HL-60/S4 (cell line): ENCODE measurements around the gene PNPLA8.

Source experiments
- in situ Hi-C: fragments of 300-500 bp; cut with MboI; formaldehyde crosslinking; loops from 2 replicates; pipeline ENCODE4 v1.14.3; 2022; ENCODE audit warnings: low sequenced_read_pairs

The PNPLA8 gene

DNA sequence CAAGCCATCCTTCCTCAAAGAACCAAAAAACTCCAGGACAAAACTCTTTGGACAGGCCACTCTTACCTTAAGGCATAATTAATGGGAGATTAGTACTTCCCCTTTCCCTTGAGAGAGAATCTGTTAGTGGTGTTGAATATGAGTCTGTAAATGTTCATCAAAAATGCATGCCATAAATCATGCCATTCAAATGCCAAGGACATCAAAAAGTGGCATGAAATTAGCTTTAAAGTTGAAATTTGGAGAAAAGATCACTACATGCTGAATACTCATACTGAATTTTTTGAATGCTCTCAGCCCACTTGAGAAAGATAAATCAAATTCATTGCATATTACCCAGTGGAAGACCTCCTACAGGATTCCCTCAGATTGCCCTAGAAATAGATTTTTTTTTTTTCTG is 76.4 kb downstream of the PNPLA8 start:
- in situ Hi-C loops = no loop called here

DNA sequence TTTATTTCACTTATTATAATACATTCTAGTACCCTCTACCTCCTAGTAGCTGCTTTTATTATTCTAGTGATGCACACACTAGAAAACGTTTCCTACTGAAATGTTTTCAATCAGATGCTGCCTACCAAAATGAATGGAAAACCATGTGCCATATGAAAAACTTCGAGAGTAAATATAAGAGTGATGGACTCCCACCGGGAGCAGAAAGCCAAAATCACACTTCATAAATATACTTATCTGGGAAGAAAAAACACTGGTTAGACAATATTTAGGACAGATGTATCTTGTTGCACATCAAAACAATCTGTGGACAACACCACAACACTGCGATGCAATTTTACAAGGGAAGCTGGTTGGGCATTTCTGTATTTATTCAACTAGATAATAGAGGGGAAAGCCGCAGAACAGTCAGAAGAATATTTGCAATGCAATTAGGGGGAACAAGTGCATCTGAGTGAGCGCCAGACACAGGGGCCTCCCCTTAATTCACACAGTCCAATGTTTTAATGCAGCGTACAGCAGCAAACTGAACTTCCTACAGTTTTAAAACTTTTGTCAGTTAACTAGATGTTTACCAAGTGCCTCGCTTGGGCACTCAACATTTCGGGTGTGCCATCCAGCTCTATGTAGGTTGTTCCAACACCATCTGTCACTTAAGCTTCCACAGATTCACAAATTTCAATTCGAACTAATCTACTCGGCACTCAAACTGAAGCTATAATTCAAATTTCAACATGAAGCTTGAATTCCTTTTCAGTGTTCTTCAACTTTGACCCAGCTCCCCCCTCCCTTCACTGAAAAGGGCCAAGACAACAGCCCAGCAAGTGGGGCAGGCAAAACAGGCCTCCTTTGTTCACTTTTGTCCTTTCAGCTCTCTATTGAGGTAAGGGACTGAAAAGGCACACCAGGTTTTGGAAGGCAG is 77.1 kb downstream of the PNPLA8 start:
- in situ Hi-C loops = no loop called here

DNA sequence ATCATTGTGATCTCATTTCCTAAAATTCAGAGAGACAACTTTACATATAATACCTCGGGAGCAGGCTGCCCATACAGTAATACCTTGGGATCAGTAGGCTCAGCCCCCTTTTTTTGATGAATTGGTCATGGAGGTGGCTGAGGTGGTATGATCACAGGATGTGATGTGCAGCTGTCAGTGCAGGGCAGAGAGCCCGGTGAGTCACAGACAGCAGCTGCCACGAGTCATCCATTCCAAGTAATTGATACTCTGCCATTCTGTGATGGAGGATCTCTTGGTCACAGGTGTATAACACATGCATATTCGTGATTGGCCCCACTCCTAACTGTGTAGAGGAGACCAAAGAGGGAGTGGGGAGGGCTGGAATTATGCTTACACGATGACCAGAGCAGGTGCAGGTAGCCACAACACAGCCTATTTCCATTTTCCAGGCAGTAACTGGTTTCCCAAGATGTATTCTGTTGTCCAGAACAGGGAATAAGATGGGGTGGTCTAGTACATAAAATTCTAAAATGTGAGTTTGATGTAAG is 83.8 kb downstream of the PNPLA8 start:
- in situ Hi-C loops = no loop called here

DNA sequence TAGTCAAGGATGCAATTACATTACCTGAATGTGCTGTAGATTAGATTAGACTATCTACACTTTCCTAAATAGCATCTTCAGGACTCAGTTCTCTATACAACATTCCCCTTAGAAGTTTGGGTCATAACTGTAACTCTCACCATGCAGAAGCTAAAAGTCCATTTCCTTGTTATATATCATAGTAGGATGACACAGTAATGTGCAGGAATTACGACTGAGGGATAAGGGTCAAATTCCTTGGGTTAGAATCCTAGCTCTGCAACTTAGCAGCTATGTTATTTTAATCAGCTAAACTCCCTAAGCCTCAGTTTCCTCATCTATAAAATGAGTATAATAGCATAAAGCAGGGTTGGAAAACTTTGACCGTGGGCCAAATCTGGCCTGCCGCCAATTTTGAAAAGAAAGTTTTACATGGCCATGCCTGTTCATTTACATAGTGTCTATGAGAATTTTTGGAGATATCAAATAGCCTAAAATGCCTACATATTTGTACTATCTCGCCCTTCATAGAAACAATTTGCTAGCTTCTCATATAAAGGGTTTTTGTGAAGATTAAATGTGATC is 84.5 kb downstream of the PNPLA8 start:
- in situ Hi-C loops = no loop called here

DNA sequence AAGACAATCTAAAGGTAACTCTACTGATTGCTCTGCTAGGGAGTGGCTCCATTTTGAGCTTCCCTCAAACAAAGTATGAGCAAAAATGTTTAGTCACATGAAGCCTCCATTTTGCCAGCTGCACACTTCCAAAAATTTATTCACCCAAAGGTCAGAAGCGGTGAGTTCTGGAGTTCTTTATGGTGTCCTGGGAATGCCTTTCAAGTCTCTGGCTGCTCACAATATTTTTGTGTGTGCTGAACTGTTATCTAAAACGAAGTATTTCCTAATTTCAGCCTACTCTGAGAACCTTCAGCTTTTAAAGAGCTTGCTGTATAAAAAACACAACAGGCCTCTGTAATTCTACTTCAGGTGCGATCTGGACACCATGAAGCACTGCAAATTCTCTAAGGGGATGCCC is 85.3 kb downstream of the PNPLA8 start:
- in situ Hi-C loops = no loop called here

DNA sequence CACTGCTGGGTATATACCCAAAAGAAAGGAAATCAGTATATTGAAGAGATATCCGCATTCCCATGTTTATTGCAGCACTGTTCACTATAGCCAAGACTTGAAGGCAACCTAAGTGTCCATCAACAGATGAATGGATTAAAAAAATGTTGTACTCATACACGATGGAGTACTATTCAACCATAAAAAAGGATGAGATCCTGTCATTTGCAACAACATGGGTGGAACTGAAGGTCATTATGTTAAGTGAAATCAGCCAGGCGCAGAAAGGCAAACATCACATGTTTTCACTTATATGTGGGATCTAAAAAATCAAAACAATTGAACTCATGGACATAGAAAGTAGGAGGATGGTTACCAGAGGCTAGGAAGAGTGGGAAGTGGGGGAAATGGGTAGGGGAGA is 89.0 kb downstream of the PNPLA8 start:
- in situ Hi-C loops = no loop called here

DNA sequence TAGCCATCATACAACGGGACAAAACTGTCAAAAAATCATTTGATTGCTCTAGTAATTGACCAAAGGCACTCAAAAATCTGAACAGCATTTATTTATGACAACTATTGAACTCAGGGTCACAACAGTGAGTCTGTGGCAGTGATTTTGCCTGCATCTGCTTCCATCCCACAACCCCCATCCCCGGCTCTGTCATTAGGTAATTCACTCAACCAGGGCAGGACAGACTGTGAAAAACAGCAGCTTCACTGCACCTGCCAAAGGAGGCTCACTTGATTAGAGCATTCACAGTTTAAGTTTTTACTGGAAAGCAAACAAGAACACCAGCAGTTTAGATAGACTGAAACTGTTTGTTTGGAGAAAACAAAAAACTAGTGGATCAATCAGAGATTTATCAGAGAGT is 91.9 kb downstream of the PNPLA8 start:
- in situ Hi-C loops = no loop called here

DNA sequence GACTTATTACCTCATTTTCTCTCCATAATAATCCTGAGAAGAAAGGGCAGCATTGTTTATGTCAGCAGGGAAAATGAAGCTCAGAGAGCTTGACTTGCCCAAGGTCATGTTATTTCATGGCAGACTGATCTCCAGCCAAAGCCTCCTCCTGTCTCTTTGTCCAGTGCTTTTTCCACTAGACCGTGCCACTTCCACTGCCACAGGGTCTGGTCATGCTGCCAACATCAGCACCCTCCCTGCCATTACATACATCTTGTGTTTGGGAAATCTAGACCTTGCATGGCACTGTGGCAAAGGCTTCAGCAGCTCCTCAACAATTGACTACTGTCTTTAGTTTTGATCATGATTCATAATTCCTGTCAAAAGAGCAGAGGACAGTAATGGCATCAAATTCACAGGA is 94.8 kb downstream of the PNPLA8 start:
- in situ Hi-C loops = no loop called here

DNA sequence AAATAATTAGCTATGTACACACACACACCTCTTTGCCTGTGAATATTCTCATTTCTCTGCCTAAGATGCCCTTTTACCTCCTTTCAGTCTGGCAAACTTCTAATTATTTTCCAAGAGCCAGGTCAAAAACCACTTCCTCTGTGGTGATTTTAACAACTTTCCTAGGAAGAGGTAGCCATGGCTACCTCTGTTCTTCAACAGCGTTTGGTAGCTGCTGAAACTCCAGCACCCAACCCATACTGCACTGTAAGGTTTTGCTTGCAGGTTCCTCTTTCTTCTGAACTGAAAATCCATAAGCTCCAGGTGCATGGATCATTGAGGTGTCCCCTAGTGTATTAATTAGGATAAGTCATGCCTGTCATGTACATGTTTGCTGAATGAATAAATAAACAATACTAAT is 95.3 kb downstream of the PNPLA8 start:
- in situ Hi-C loops = no loop called here

DNA sequence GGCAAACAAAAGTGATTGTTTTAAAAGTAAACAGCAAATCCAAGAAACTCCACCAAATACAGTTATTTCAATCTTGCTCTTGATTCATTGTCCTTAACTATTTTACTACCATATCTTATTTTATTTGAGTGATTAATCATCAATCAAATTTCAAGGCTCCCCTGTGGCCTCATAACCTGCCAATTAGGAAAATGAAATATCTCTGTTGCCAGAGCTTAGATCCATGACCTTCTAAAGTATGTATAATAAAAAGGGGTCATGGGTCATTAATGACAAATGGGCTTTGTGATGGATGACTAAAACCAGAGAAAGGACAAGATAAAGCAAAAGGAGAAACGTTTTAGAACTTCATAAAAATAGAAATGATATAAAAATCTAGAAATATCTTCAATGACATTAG is 98.2 kb downstream of the PNPLA8 start:
- in situ Hi-C loops = no loop called here

DNA sequence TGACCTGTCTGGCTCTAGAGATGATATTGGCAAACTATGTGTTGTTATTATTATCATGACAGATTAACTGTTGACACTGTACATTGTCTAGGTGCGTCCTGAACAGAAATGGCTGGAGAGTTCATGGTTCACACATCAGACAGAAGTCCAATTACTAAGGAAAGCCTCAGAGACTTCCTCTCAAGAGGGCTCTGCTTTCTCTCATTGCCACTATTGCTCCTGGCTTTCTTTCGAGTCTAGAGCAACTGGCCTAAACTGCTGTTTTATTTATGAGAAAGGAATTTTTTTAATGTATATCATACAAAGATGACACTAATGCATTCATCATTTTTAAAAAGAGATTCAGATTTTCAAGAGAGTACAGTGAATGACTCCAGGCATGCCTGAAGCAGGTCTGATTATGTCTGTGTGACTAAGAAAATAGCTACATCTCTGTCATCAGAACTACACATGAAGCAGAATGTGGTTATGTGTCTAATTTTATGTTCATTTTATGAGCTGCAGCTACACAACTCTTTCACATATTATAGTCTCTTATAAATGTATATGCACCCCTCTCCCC is 100.1 kb downstream of the PNPLA8 start:
- in situ Hi-C loops = no loop called here

DNA sequence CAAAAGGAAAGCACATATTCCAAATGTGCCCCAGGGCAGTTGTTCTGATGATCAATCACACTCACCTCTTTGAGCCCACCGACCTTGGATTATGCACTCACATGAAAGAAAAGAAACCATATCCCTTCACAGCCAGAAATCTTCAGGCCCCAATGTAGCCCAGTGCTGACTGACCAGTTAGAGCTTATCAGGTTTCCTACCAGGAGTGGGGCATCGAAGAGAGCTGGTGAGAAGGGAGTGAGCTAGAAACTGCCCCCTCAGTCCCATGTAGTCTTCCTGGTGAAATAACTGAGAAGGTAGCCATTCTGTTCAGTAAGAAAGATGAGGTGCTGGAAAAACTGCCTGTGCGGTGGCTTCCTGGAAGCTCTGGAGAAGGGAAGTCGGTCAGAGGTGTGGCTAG is 101.9 kb downstream of the PNPLA8 start:
- in situ Hi-C loops = no loop called here

DNA sequence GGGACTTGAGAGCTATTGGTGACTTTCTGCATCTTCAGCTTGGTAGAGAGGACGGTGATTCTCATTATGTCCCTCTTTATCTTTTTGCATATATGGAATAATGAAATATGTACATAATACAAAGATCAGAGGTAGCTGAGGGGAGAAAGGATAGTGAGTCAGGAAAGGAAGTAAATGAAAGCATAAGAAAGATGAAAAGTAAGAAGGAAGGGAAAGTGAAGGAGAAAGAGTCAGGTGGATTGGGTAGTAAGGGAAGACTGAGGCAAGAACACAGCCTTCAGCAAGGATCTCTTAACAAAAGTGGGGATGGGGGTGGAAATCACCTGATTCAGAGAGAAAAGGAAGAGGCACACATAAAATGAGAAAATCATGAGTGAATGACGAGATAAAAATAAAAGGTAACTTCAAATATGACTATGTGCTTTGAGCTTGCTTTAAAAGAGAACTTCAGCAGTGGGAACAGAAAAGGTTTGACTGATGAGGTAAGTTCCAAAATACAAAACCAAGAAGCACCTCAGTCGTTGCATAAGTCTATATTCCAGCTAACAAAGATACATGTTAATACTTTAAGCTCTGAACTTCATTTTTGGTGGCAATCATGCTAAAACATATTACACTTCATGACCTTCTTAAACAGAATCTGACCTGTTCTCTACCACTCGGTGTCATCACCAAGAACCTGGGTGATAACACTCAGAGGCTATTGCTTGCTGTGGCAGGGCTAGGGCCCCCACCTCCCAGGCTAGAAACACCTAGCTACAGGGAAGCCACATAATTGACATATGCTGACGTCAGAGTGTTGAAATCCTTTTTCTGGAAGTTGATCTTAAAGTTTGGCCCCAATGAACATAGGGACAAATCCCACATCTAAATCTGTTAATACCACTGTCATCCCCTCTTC is 102.6 kb downstream of the PNPLA8 start:
- in situ Hi-C loops = no loop called here

DNA sequence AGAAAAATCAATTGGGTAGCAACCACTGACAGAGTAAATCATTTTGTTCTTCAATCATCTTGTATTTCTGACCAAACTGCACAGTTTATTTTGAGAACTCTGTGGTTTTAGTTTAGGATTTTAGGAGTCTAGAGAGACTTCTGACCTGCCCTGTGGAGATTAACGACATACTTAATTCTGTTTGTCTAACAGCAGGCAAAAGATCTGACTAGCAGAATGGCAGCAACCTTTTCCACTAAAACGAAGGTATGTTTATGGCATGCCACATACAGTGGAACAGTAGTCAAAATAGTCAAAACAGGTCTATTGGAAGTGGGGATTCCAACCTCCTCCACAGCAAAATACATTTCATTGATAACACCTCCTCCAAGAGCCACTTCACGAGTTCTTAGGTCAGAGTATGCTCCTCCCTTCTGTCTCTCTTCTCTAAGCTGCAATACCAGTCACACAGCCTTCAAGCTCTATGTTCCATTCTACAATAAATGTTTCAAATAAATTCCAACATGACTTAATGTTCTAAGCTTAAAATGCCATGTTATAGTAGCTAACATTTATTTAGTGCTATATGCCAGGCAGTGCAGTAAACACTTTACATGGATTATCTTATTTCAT is 104.1 kb downstream of the PNPLA8 start:
- in situ Hi-C loops = no loop called here
